GM03348 (cell line): ENCODE results near the gene SRSF2.
"Not testable (repeated sequence)": the region's sequence is repeated elsewhere in the genome, so short reads cannot be mapped to it uniquely, and the experiment has no call there.

ENCODE experiments used
- DNase-seq: peaks from one replicate; pipeline ENCODE4 v3.0.0; 2012; ENCODE audit warnings: low spot score

The SRSF2 gene

GRCh38 chr17:76737082-76737675 is at the start of gene SRSF2:
TSS of gene SRSF2 (minus strand) at chr17:76737331. CDS start at chr17:76737160, 171 bp downstream.
- DNase-seq = peak; percentile 98

- DNase-seq = no peak
Observed at GRCh38 chr17:76784926-76785325, 47.8 kb upstream of the SRSF2 start.

GRCh38 chr17:76783146-76783545 is 46.0 kb upstream of the SRSF2 start:
- no peak for DNase-seq

GRCh38 chr17:76781056-76781982 is 44.2 kb upstream of the SRSF2 start:
- DNase-seq = no peak

- no peak for DNase-seq
Observed at GRCh38 chr17:76775021-76775600, 38.0 kb upstream of the SRSF2 start.

GRCh38 chr17:76772842-76773525 is 35.9 kb upstream of the SRSF2 start:
- peak; percentile 88 for DNase-seq

GRCh38 chr17:76758570-76758969 is 21.4 kb upstream of the SRSF2 start:
- DNase-seq = no peak

GRCh38 chr17:76757256-76757655 is 20.1 kb upstream of the SRSF2 start:
- no peak for DNase-seq

- DNase-seq = no peak
Observed at GRCh38 chr17:76755285-76755684, 18.2 kb upstream of the SRSF2 start.

- no peak for DNase-seq
Observed at GRCh38 chr17:76753061-76753961, 16.2 kb upstream of the SRSF2 start.

GRCh38 chr17:76752006-76752405 is 14.9 kb upstream of the SRSF2 start:
- no peak for DNase-seq

- DNase-seq = no peak
Observed at GRCh38 chr17:76751416-76751993, 14.4 kb upstream of the SRSF2 start.

GRCh38 chr17:76748657-76749056 is 11.5 kb upstream of the SRSF2 start:
- DNase-seq = no peak

- no peak for DNase-seq
Observed at GRCh38 chr17:76747716-76748363, 10.7 kb upstream of the SRSF2 start.

- not testable (repeated sequence) for DNase-seq
Observed at GRCh38 chr17:76745785-76746184, 8.7 kb upstream of the SRSF2 start.

GRCh38 chr17:76744747-76745146 is 7.6 kb upstream of the SRSF2 start:
- no peak for DNase-seq

- no peak for DNase-seq
Observed at GRCh38 chr17:76742958-76743357, 5.8 kb upstream of the SRSF2 start.

GRCh38 chr17:76740329-76741118 is 3.4 kb upstream of the SRSF2 start:
- no peak for DNase-seq

GRCh38 chr17:76739568-76740115 is 2.5 kb upstream of the SRSF2 start:
- DNase-seq = not testable (repeated sequence)
